G401 (cell line): Measurements from ENCODE around the gene RBMS3. TPM values are rescaled to one million over a fixed set of nuclear protein-coding genes. Genes with fewer than 3 reads are reported as not detected.
"Not testable (repeated sequence)": the region's sequence is repeated elsewhere in the genome, so short reads cannot be mapped to it uniquely, and the experiment has no call there.

ENCODE experiments used
- DNase-seq: peaks from one replicate; pipeline ENCODE4 v3.0.0-alpha.2; 2015; ENCODE audit warnings: low spot score
- in situ Hi-C: cut with HindIII; loops from 2 replicates; pipeline ENCODE4 v1.10.0; 2016; ENCODE audit warnings: low sequenced_read_pairs, mixed read lengths
- total RNA-seq: library from RNA; depleted of rRNA; stranded (reverse); fragments of >200 nt; shearing (Covaris generic); gene quantifications from 2 replicates; pipeline ENCODE4 v1.2.3, GENCODE V29; 2014

Gene RBMS3
- total RNA-seq, 1 experiment from 2014 or later, result 0.20 TPM

- in situ Hi-C loops, result no loop called here
Observed at GRCh38 chr3:29761517-29761916, 480.6 kb downstream of the RBMS3 start.

GRCh38 chr3:29763115-29763514, 482.2 kb downstream of the RBMS3 start:
- DNase-seq, result no peak
- in situ Hi-C loops, result no loop called here

More at GRCh38 chr3:29761517-29761916, 480.6 kb downstream of the RBMS3 start:
- DNase-seq, result no peak

DNA sequence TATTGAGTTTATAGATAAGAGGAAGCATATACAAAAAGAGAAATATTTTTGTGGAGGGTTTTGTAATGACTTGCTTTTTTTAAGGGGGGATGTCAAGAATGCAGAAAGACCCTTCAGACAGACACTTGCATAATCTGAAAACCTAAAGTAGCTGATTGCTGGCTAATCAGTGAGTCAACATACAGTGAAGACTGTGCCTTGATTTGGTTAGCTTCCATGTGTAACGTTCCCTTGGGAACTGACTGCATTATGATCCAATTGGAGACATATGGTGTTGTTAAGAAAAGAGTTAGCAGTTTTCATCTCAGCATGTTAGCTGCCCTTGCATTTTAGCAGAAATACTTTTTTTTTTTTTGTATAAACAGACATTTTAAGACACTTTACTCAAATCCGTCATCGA, 483.2 kb downstream of the RBMS3 start:
- DNase-seq, result no peak
- in situ Hi-C loops, result no loop called here

DNA sequence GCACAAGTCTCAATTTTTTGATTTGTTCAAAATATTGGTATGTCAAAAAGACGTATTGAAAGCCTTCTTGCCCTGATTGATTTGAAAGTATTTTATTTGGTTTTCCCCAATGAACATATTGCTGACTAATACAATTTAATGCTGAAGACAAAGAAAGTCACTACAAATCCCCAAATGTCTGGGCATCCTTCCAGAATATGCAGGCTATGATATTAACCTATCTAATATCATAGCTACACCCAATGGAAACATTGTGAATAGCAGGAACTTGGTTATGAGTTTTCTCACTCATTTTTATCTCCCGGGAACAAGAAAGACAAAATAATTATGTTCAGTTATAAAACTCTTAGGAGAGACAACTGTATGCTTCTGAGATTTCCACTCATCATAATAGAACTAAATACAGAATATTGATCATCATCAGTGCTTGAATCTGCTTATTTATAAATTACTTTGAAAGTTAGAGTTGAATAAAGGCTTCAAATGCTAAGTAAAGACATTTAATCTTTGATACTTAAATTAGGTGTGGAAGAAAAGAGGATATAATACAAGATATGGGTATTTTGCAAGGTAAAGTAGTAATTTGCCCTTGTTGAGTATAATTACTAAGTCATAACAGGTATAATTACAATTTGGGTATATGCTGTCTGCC, 483.9 kb downstream of the RBMS3 start:
- peak; percentile 9 for DNase-seq
- in situ Hi-C loops, result no loop called here

DNA sequence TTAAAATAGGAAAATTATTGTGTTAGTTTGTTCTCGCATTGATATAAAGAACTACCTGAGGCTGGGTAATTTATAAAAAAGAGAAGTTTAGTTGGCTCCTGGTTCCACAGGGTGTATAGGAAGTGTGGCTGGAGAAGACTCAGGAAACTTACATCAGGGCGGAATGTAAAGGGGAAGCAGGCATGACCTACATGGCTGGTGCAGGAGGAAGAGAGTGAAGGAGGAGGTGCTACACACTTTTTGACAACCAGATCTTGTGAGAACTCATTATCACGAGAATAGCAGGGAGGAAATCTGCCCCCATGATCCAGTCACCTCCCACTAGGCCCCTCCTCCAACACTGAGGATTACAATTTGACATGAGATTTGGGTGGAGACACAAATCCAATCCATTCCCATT, 490.7 kb downstream of the RBMS3 start:
- in situ Hi-C loops, result no loop called here
- DNase-seq, result no peak

- no peak for DNase-seq
- in situ Hi-C loops, result no loop called here
Observed at GRCh38 chr3:29772436-29772835, 491.6 kb downstream of the RBMS3 start.

DNA sequence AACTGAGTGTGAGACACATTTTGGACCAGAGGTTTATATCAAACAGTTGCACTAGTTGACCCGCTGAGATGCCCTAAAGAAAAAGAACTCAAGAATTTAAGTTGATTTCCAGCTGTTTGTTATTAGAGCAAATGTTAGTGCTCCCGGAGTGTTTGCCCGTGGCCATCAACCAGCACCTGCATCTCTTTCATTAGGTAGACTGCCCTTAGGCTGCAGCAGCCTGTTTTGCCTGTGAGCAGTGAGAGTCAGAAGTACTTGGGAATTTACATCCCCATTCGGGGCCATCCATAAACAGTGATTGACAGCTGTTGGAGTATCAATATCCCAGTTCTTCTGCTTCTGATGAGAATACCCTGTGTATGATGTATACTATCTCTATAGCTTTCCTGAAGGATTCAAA, 492.6 kb downstream of the RBMS3 start:
- in situ Hi-C loops, result no loop called here
- no peak for DNase-seq

DNA sequence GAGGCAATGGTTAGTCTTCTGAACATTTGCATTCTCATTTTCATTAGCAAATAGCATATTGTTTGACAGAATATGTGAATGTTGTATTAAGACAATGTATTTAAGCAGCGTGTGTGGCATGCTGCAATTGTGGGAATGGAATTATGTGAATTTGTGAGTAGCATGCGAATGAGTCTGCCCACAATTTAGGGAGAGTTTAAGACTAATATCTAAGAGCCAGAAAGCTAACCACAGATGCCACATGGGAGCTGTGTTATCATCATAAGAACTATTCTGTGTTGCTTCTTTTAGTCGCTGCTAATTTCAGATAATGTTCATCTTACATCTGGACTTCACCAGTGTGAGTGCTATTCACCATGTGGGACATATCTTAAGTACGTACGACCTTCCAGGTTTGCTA, 494.5 kb downstream of the RBMS3 start:
- no peak for DNase-seq
- in situ Hi-C loops, result no loop called here

GRCh38 chr3:29777869-29778268, 497.0 kb downstream of the RBMS3 start:
- no peak for DNase-seq
- in situ Hi-C loops, result no loop called here

DNA sequence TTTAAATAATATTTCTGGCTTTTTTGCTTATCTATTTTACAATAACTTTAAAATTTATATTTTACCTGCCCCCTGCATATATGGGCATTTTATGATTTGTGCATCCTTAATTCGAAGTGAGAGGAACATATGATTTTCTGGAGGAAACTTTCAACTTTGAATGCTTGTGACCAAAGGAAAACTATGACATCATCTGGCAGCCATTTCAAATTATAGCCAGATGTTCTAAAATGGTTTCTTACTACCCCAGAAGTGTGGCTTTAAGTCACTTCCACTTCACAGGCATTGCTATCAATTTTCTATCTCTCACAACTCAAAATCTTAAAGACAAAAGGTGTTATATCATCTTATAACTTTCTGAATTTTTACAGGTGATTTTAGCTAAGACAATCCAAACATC, 508.8 kb downstream of the RBMS3 start:
- no peak for DNase-seq
- in situ Hi-C loops, result no loop called here

DNA sequence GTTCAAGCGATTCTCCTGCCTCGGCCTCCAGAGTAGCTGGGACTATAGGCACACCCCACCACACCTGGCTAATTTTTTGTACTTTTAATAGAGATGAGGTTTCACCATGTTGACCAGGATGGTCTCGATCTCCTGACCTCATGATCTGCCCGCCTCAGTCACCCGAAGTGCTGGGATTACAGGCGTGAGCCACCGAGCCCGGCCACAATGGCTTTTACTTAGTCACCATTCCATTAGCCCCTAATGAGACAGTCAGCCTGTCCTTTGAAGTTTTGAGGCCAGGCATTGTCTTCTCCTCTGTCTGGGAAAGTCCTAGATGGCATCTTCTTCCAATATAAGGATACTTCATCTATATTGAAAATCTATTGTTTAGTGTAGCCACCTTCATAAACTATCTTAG, 515.9 kb downstream of the RBMS3 start:
- no peak for DNase-seq
- in situ Hi-C loops, result no loop called here

DNA sequence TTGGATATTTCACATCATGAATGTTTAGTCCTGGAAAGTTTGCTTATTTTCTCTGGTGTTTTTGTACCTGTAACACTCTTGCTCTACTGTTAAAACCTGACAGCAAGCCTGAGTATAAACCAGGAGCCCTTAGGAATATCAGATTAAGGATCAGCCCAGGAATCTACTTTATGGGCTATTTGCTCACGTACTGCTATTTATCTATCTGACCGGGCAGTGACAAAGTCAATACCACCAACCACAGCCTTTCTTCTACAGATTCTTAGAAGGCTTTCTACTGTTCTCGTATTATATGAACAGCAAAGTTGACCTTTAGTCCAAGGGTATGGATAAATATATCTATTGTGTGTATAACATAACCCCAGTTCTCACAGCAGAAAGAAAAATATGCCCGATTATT, 521.2 kb downstream of the RBMS3 start:
- in situ Hi-C loops, result no loop called here

GRCh38 chr3:29804044-29804443, 523.2 kb downstream of the RBMS3 start:
- in situ Hi-C loops, result no loop called here
- DNase-seq, result no peak

More for the DNA sequence above, 521.2 kb downstream of the RBMS3 start:
- DNase-seq, result no peak

DNA sequence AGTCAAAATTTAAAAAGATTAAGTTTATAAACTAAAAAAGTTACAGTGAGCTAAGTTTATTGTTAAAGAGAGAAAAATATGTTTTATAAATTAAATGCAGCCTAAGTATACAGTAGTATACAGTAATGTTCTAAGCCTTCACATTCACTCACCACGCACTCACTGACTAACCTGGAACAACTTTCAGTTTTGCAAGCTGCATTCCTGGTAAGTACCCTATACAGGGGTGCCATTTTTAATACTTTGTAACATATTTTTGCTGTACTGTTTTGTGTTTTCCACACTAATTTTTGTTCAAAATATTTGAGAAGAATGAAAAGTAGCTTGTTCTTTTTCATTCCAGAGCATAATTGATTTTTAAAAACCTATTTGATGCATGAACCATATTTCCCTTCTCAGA, 524.9 kb downstream of the RBMS3 start:
- DNase-seq, result no peak
- in situ Hi-C loops, result no loop called here

- in situ Hi-C loops, DNase-seq: not testable (repeated sequence)
Observed at GRCh38 chr3:29808324-29808723, 527.5 kb downstream of the RBMS3 start.

GRCh38 chr3:29822071-29822470, 541.2 kb downstream of the RBMS3 start:
- in situ Hi-C loops, result no loop called here
- no peak for DNase-seq

DNA sequence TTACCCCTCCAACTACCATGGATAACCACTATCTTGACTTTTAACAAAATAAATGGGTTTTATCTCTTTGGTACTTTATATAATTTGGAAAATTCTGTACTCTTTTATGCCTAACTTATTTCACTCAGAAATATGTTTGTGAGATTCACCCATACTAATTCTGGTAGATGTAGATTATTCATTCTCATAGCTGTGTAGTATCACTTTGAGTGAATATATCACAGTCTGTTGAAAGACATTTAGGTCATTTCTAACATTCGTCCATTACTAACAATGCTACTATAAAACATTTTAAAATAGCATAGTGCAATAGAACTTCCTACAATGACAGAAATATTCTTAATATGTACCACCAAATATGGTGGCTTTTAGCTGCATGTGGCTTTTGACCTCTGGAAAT, 542.4 kb downstream of the RBMS3 start:
- in situ Hi-C loops, result no loop called here
- DNase-seq, result no peak

GRCh38 chr3:29826712-29827111, 545.8 kb downstream of the RBMS3 start:
- in situ Hi-C loops, result no loop called here
- DNase-seq, result no peak

DNA sequence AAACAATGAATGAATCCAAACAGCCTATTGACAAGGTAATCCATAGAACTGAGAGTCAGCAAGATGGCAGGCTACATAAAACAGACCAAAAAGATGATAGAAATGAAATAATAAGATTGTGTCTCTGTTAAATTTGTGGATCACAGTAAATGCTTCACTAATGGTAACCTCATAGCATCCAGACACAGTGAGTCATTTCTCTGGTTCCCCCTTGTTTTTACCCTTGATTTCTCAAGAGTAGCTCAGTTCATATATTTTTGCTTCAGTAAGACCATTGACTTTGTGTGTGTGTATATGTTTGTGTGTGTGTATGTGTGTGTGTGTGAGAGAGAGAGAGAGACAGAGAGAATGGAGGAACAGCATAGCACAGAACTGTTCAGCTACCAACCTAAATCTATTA, 546.9 kb downstream of the RBMS3 start:
- DNase-seq, result no peak
- in situ Hi-C loops, result no loop called here

DNA sequence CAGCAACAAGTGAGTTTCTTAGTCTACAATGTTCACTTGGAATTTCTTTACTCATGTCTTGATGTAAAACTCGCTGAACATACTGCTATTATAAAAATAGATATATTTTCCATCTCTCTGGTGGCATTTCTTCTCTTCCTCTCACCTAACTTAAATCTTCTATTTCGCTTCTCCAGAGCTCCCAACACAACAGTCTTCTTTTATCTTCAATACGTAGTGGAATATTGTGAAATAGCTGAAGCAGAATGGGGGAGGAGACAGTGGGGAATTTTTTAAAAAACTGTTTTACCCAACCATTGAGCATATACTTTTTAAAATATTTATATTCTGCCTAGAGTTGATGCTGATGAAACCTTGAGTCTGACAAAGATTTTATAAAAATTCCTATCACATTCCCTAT, 548.5 kb downstream of the RBMS3 start:
- in situ Hi-C loops, result no loop called here
- DNase-seq, result no peak

GRCh38 chr3:29850641-29851040, 569.8 kb downstream of the RBMS3 start:
- in situ Hi-C loops, result no loop called here
- no peak for DNase-seq

GRCh38 chr3:29852767-29853166, 571.9 kb downstream of the RBMS3 start:
- no peak for DNase-seq
- in situ Hi-C loops, result no loop called here
